ENCODE results near the gene ZNF595.
"Not testable (repeated sequence)": the region's sequence is repeated elsewhere in the genome, so short reads cannot be mapped to it uniquely, and the experiment has no call there.

ZNF595 gene

GRCh38 chr4:85951-86350, 32.8 kb downstream of the ZNF595 start:
- peak overlapping the region; percentile 17 to 22 for H3K4me3 ChIP-seq (ENCODE audit: low read depth in 1 of 2, low read length in 2 of 2)
- H3K4me1 ChIP-seq (ENCODE audit: control insufficient read depth in 1 of 2, insufficient read depth in 2 of 2, low read length in 2 of 2), result no peaks in the 10 kb centered on the region
- peaks cover 15 to 38% of the 10 kb centered on the region in 2 donors for H3K36me3 ChIP-seq (ENCODE audit: control insufficient read depth in 1 of 2, insufficient read depth in 2 of 2, low read length in 2 of 2)
- H3K9ac ChIP-seq (ENCODE audit: low read depth in 1 of 2, low read length in 2 of 2), result no peak overlapping the region
- H3K9me3 ChIP-seq (ENCODE audit: control insufficient read depth in 1 of 2, low read length in 2 of 2), result peaks cover 74 to 75% of the 10 kb centered on the region in 2 donors
- no peak overlapping the region for H3K27ac ChIP-seq (ENCODE audit: low read depth, low read length)
- no peaks in the 10 kb centered on the region for H3K27me3 ChIP-seq (ENCODE audit: control insufficient read depth in 1 of 2, insufficient read depth in 2 of 2, low read length in 2 of 2)

GRCh38 chr4:86559-87324, 33.6 kb downstream of the ZNF595 start:
- H3K27me3 ChIP-seq (ENCODE audit: control insufficient read depth in 1 of 2, insufficient read depth in 2 of 2, low read length in 2 of 2); H3K4me1 ChIP-seq (ENCODE audit: control insufficient read depth in 1 of 2, insufficient read depth in 2 of 2, low read length in 2 of 2); H3K9ac ChIP-seq (ENCODE audit: low read depth in 1 of 2, low read length in 2 of 2); H3K27ac ChIP-seq (ENCODE audit: low read depth, low read length); H3K4me3 ChIP-seq (ENCODE audit: low read depth in 1 of 2, low read length in 2 of 2): not testable (repeated sequence)
- Histone ChIP-seq H3K36me3 (ENCODE audit: control insufficient read depth in 1 of 2, insufficient read depth in 2 of 2, low read length in 2 of 2) (peaks cover 15 to 32% of the 10 kb centered on the region in 2 donors), H3K9me3 (ENCODE audit: control insufficient read depth in 1 of 2, low read length in 2 of 2) (peaks cover 73 to 76% of the 10 kb centered on the region in 2 donors)

- H3K9me3 ChIP-seq (ENCODE audit: control insufficient read depth in 1 of 2, low read length in 2 of 2), result peaks cover 62 to 73% of the 10 kb centered on the region in 2 donors
- no peak overlapping the region for H3K4me3 ChIP-seq (ENCODE audit: low read depth in 1 of 2, low read length in 2 of 2)
These were observed 45.3 kb downstream of the ZNF595 start for GRCh38 chr4:98386-98785.

GRCh38 chr4:99863-100262, 46.7 kb downstream of the ZNF595 start:
- no peak overlapping the region for H3K9ac ChIP-seq (ENCODE audit: low read depth in 1 of 2, low read length in 2 of 2)
- H3K4me1 ChIP-seq (ENCODE audit: control insufficient read depth in 1 of 2, insufficient read depth in 2 of 2, low read length in 2 of 2), result no peaks in the 10 kb centered on the region
- H3K9me3 ChIP-seq (ENCODE audit: control insufficient read depth in 1 of 2, low read length in 2 of 2), result peaks cover 51 to 61% of the 10 kb centered on the region in 2 donors
- no peaks in the 10 kb centered on the region for H3K27me3 ChIP-seq (ENCODE audit: control insufficient read depth in 1 of 2, insufficient read depth in 2 of 2, low read length in 2 of 2)
- no peak overlapping the region for H3K27ac ChIP-seq (ENCODE audit: low read depth, low read length)
- H3K4me3 ChIP-seq (ENCODE audit: low read depth in 1 of 2, low read length in 2 of 2), result peak overlapping the region in 1 of 2 donors; percentile 18
- no peaks in the 10 kb centered on the region for H3K36me3 ChIP-seq (ENCODE audit: control insufficient read depth in 1 of 2, insufficient read depth in 2 of 2, low read length in 2 of 2)

More at GRCh38 chr4:98386-98785, 45.3 kb downstream of the ZNF595 start:
- Histone ChIP-seq H3K4me1 (ENCODE audit: control insufficient read depth in 1 of 2, insufficient read depth in 2 of 2, low read length in 2 of 2) (no peaks in the 10 kb centered on the region), H3K9ac (ENCODE audit: low read depth in 1 of 2, low read length in 2 of 2) (no peak overlapping the region), H3K27ac (ENCODE audit: low read depth, low read length) (no peak overlapping the region), H3K36me3 (ENCODE audit: control insufficient read depth in 1 of 2, insufficient read depth in 2 of 2, low read length in 2 of 2) (no peaks in the 10 kb centered on the region), H3K27me3 (ENCODE audit: control insufficient read depth in 1 of 2, insufficient read depth in 2 of 2, low read length in 2 of 2) (no peaks in the 10 kb centered on the region)

- H3K27ac ChIP-seq (ENCODE audit: low read depth, low read length), result no peak overlapping the region
- peaks cover 17 to 39% of the 10 kb centered on the region in 2 donors for H3K9me3 ChIP-seq (ENCODE audit: control insufficient read depth in 1 of 2, low read length in 2 of 2)
- H3K4me3 ChIP-seq (ENCODE audit: low read depth in 1 of 2, low read length in 2 of 2), result no peak overlapping the region
- no peaks in the 10 kb centered on the region for H3K4me1 ChIP-seq (ENCODE audit: control insufficient read depth in 1 of 2, insufficient read depth in 2 of 2, low read length in 2 of 2)
- no peaks in the 10 kb centered on the region for H3K36me3 ChIP-seq (ENCODE audit: control insufficient read depth in 1 of 2, insufficient read depth in 2 of 2, low read length in 2 of 2)
- peaks cover 3 to 7% of the 10 kb centered on the region in 2 donors for H3K27me3 ChIP-seq (ENCODE audit: control insufficient read depth in 1 of 2, insufficient read depth in 2 of 2, low read length in 2 of 2)
- no peak overlapping the region for H3K9ac ChIP-seq (ENCODE audit: low read depth in 1 of 2, low read length in 2 of 2)
These were observed 53.9 kb downstream of the ZNF595 start for GRCh38 chr4:107083-107443.

GRCh38 chr4:107444-108429, 54.6 kb downstream of the ZNF595 start:
- Histone ChIP-seq H3K4me1 (ENCODE audit: control insufficient read depth in 1 of 2, insufficient read depth in 2 of 2, low read length in 2 of 2) (no peaks in the 10 kb centered on the region), H3K27me3 (ENCODE audit: control insufficient read depth in 1 of 2, insufficient read depth in 2 of 2, low read length in 2 of 2) (peaks cover 3 to 7% of the 10 kb centered on the region in 2 donors), H3K9ac (ENCODE audit: low read depth in 1 of 2, low read length in 2 of 2) (no peak overlapping the region), H3K4me3 (ENCODE audit: low read depth in 1 of 2, low read length in 2 of 2) (peak overlapping the region in 1 of 2 donors; percentile 10), H3K9me3 (ENCODE audit: control insufficient read depth in 1 of 2, low read length in 2 of 2) (peaks cover 12 to 39% of the 10 kb centered on the region in 2 donors), H3K27ac (ENCODE audit: low read depth, low read length) (no peak overlapping the region), H3K36me3 (ENCODE audit: control insufficient read depth in 1 of 2, insufficient read depth in 2 of 2, low read length in 2 of 2) (no peaks in the 10 kb centered on the region)

- Histone ChIP-seq H3K27ac (ENCODE audit: low read depth, low read length) (no peak overlapping the region), H3K36me3 (ENCODE audit: control insufficient read depth in 1 of 2, insufficient read depth in 2 of 2, low read length in 2 of 2) (no peaks in the 10 kb centered on the region), H3K27me3 (ENCODE audit: control insufficient read depth in 1 of 2, insufficient read depth in 2 of 2, low read length in 2 of 2) (peaks cover 3 to 7% of the 10 kb centered on the region in 2 donors), H3K9me3 (ENCODE audit: control insufficient read depth in 1 of 2, low read length in 2 of 2) (peaks cover 5 to 18% of the 10 kb centered on the region in 2 donors), H3K4me3 (ENCODE audit: low read depth in 1 of 2, low read length in 2 of 2) (no peak overlapping the region), H3K9ac (ENCODE audit: low read depth in 1 of 2, low read length in 2 of 2) (no peak overlapping the region), H3K4me1 (ENCODE audit: control insufficient read depth in 1 of 2, insufficient read depth in 2 of 2, low read length in 2 of 2) (no peaks in the 10 kb centered on the region)
These were observed 59.6 kb downstream of the ZNF595 start for GRCh38 chr4:112771-113170.

GRCh38 chr4:113732-114131, 60.6 kb downstream of the ZNF595 start:
- Histone ChIP-seq H3K4me3 (ENCODE audit: low read depth in 1 of 2, low read length in 2 of 2) (no peak overlapping the region), H3K9ac (ENCODE audit: low read depth in 1 of 2, low read length in 2 of 2) (no peak overlapping the region), H3K36me3 (ENCODE audit: control insufficient read depth in 1 of 2, insufficient read depth in 2 of 2, low read length in 2 of 2) (no peaks in the 10 kb centered on the region), H3K27ac (ENCODE audit: low read depth, low read length) (no peak overlapping the region), H3K9me3 (ENCODE audit: control insufficient read depth in 1 of 2, low read length in 2 of 2) (peaks cover 5 to 12% of the 10 kb centered on the region in 2 donors), H3K27me3 (ENCODE audit: control insufficient read depth in 1 of 2, insufficient read depth in 2 of 2, low read length in 2 of 2) (no peaks in the 10 kb centered on the region), H3K4me1 (ENCODE audit: control insufficient read depth in 1 of 2, insufficient read depth in 2 of 2, low read length in 2 of 2) (no peaks in the 10 kb centered on the region)

- no peaks in the 10 kb centered on the region for H3K36me3 ChIP-seq (ENCODE audit: control insufficient read depth in 1 of 2, insufficient read depth in 2 of 2, low read length in 2 of 2)
- H3K27me3 ChIP-seq (ENCODE audit: control insufficient read depth in 1 of 2, insufficient read depth in 2 of 2, low read length in 2 of 2), result no peaks in the 10 kb centered on the region
- no peak overlapping the region for H3K4me3 ChIP-seq (ENCODE audit: low read depth in 1 of 2, low read length in 2 of 2)
- no peaks in the 10 kb centered on the region for H3K4me1 ChIP-seq (ENCODE audit: control insufficient read depth in 1 of 2, insufficient read depth in 2 of 2, low read length in 2 of 2)
- no peak overlapping the region for H3K27ac ChIP-seq (ENCODE audit: low read depth, low read length)
- peaks cover 5 to 12% of the 10 kb centered on the region in 2 donors for H3K9me3 ChIP-seq (ENCODE audit: control insufficient read depth in 1 of 2, low read length in 2 of 2)
- H3K9ac ChIP-seq (ENCODE audit: low read depth in 1 of 2, low read length in 2 of 2), result no peak overlapping the region
These were observed 61.0 kb downstream of the ZNF595 start for GRCh38 chr4:114149-114548.

- Histone ChIP-seq H3K9me3 (ENCODE audit: control insufficient read depth in 1 of 2, low read length in 2 of 2) (peaks cover 0 to 5% of the 10 kb centered on the region in 2 donors), H3K27me3 (ENCODE audit: control insufficient read depth in 1 of 2, insufficient read depth in 2 of 2, low read length in 2 of 2) (no peaks in the 10 kb centered on the region), H3K9ac (ENCODE audit: low read depth in 1 of 2, low read length in 2 of 2) (no peak overlapping the region), H3K4me3 (ENCODE audit: low read depth in 1 of 2, low read length in 2 of 2) (no peak overlapping the region), H3K4me1 (ENCODE audit: control insufficient read depth in 1 of 2, insufficient read depth in 2 of 2, low read length in 2 of 2) (no peaks in the 10 kb centered on the region), H3K36me3 (ENCODE audit: control insufficient read depth in 1 of 2, insufficient read depth in 2 of 2, low read length in 2 of 2) (no peaks in the 10 kb centered on the region), H3K27ac (ENCODE audit: low read depth, low read length) (no peak overlapping the region)
These were observed 63.4 kb downstream of the ZNF595 start for GRCh38 chr4:116499-116898.

Data from duodenal mucosa (tissue), 2 donors.